Type B pancreatic cell (in vitro differentiated cells): ENCODE data around the gene PKP4. TPM values are rescaled to one million over a fixed set of nuclear protein-coding genes. Genes with fewer than 3 reads are reported as not detected.

Experiments
- DNase-seq: peaks from one replicate; pipeline ENCODE4 v3.0.0; 2021; ENCODE audit warnings: mixed read lengths; ENCODE audit not compliant: unreplicated experiment; ENCODE audit errors: extremely low spot score
- H3K27ac Mint-ChIP-seq: 2 replicates; pipeline ENCODE4 v1.8.0; 2021; ENCODE audit warnings: mild to moderate bottlenecking, mixed read lengths
- H3K27me3 Mint-ChIP-seq: 2 replicates; pipeline ENCODE4 v1.8.0; 2021; ENCODE audit warnings: mixed read lengths
- H3K36me3 Mint-ChIP-seq: 2 replicates; pipeline ENCODE4 v1.8.0; 2021; ENCODE audit warnings: mixed read lengths
- H3K4me1 Mint-ChIP-seq: one replicate; pipeline ENCODE4 v1.8.0; 2021; ENCODE audit warnings: mixed read lengths; ENCODE audit not compliant: unreplicated experiment
- H3K4me3 Mint-ChIP-seq: 2 replicates; pipeline ENCODE4 v1.8.0; 2021; ENCODE audit warnings: mild to moderate bottlenecking, mixed read lengths
- H3K9me3 Mint-ChIP-seq: 2 replicates; pipeline ENCODE4 v1.8.0; 2021; ENCODE audit warnings: mixed read lengths
- CTCF ChIP-seq: fragments of 200-600 bp; sonication (generic); conservative IDR thresholded peaks from 2 replicates; pipeline ENCODE4 v1.5.0; 2021; ENCODE audit warnings: antibody characterized with exemption, mild to moderate bottlenecking
- total RNA-seq: library from RNA; stranded (reverse); gene quantifications from 2 replicates; pipeline ENCODE4 v1.2.1, GENCODE V29; 2021; ENCODE audit warnings: low replicate concordance

The PKP4 gene
- total RNA-seq, 1 donor from 2014 or later: 73.6 TPM

- DNase-seq: no peak
- peaks cover 38% of the 10 kb centered on the region for H3K36me3 Mint-ChIP-seq
- no peak overlapping the region for H3K4me3 Mint-ChIP-seq
- TF ChIP-seq CTCF: no peak
- H3K9me3 Mint-ChIP-seq: no peaks in the 10 kb centered on the region
- H3K27ac Mint-ChIP-seq: no peak overlapping the region
- peaks cover 7% of the 10 kb centered on the region for H3K4me1 Mint-ChIP-seq
- no peaks in the 10 kb centered on the region for H3K27me3 Mint-ChIP-seq
Observed at GRCh38 chr2:158661231-158661630, 204.5 kb downstream of the PKP4 start.

- TF ChIP-seq CTCF: no peak
- H3K9me3 Mint-ChIP-seq: no peaks in the 10 kb centered on the region
- no peak overlapping the region for H3K27ac Mint-ChIP-seq
- no peaks in the 10 kb centered on the region for H3K27me3 Mint-ChIP-seq
- DNase-seq: no peak
- peaks cover 11% of the 10 kb centered on the region for H3K4me1 Mint-ChIP-seq
- no peak overlapping the region for H3K4me3 Mint-ChIP-seq
- peaks cover 46% of the 10 kb centered on the region for H3K36me3 Mint-ChIP-seq
Observed at GRCh38 chr2:158662421-158662820, 205.7 kb downstream of the PKP4 start.

- H3K27me3 Mint-ChIP-seq: no peaks in the 10 kb centered on the region
- H3K9me3 Mint-ChIP-seq: no peaks in the 10 kb centered on the region
- no peak overlapping the region for H3K27ac Mint-ChIP-seq
- peaks cover 18% of the 10 kb centered on the region for H3K4me1 Mint-ChIP-seq
- DNase-seq: no peak
- peaks cover 51% of the 10 kb centered on the region for H3K36me3 Mint-ChIP-seq
- no peak for TF ChIP-seq CTCF
- H3K4me3 Mint-ChIP-seq: no peak overlapping the region
Observed at GRCh38 chr2:158663796-158664195, 207.0 kb downstream of the PKP4 start.

GRCh38 chr2:158664987-158665386 is 208.2 kb downstream of the PKP4 start:
- Mint-ChIP-seq H3K27ac (no peak overlapping the region), H3K36me3 (peaks cover 46% of the 10 kb centered on the region)

GRCh38 chr2:158665536-158666302 is 209.0 kb downstream of the PKP4 start:
- DNase-seq: no peak
- Mint-ChIP-seq H3K4me3 (no peak overlapping the region), H3K9me3 (no peaks in the 10 kb centered on the region), H3K27me3 (no peaks in the 10 kb centered on the region), H3K4me1 (peaks cover 18% of the 10 kb centered on the region), H3K27ac (no peak overlapping the region), H3K36me3 (peaks cover 45% of the 10 kb centered on the region)
- TF ChIP-seq CTCF: no peak

More at GRCh38 chr2:158664987-158665386, 208.2 kb downstream of the PKP4 start:
- no peaks in the 10 kb centered on the region for H3K9me3 Mint-ChIP-seq
- no peak for DNase-seq
- H3K4me1 Mint-ChIP-seq: peaks cover 18% of the 10 kb centered on the region
- no peaks in the 10 kb centered on the region for H3K27me3 Mint-ChIP-seq
- no peak for TF ChIP-seq CTCF
- no peak overlapping the region for H3K4me3 Mint-ChIP-seq
